ENCODE measurements around the gene LRRC4C.
"Not testable (repeated sequence)": the region's sequence is repeated elsewhere in the genome, so short reads cannot be mapped to it uniquely, and the experiment has no call there.

LRRC4C gene

DNA sequence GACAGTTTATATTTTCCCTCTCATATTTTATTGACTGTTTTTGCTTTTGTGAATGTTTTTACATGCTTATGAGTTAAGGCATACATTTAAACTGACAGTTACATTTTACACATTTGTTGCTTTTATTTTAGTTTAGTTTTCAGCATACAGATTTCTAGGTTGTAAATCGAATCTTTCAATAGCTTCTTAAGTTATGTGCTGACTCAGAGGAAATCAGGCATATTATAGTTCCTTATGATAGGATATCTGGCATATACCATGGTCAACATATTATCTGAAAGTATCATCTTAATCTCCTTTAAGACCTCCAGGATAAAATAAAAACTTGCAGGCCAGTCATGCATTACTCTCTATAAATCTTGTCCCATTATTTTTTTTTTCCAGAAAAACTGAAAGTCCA, 916.6 kb downstream of the LRRC4C start:
- H3K9me3 ChIP-seq (ENCODE audit: insufficient read depth, low read length, severe bottlenecking) = no peaks in the 10 kb centered on the region
- H3K27ac ChIP-seq (ENCODE audit: low read length) = no peak overlapping the region
- H3K79me2 ChIP-seq (ENCODE audit: insufficient read depth, low read length) = no peaks in the 10 kb centered on the region
- no peaks in the 10 kb centered on the region for H3K36me3 ChIP-seq (ENCODE audit: insufficient read depth, low read length)
- no peak overlapping the region for H2AFZ ChIP-seq (ENCODE audit: low read depth, low read length)
- no peak overlapping the region for H3K4me3 ChIP-seq (ENCODE audit: low read depth in 1 of 2, low read length in 2 of 2)
- no peaks in the 10 kb centered on the region for H3K27me3 ChIP-seq (ENCODE audit: insufficient read depth, low read length, poor library complexity)
- no peak overlapping the region for H3K4me2 ChIP-seq (ENCODE audit: insufficient read depth, low read length)
- ATAC-seq (ENCODE audit: insufficient read depth, low read depth) (no peak), DNase-seq (no peak)
- no peak for TF ChIP-seq CTCF (IDR thresholded peaks at IDR 0.05; ENCODE audit: borderline replicate concordance, extremely low read depth, low read length, poor library complexity, severe bottlenecking)
- TF ChIP-seq EZH2 (IDR thresholded peaks at IDR 0.05; ENCODE audit: borderline replicate concordance, low read depth, low read length, severe bottlenecking) = no peak
- no peaks in the 10 kb centered on the region for H4K20me1 ChIP-seq (ENCODE audit: insufficient read depth, low read length)
- no peaks in the 10 kb centered on the region for H3K4me1 ChIP-seq (ENCODE audit: insufficient read depth, low read length)
- no peak overlapping the region for H3K9ac ChIP-seq (ENCODE audit: low read depth, low read length)

DNA sequence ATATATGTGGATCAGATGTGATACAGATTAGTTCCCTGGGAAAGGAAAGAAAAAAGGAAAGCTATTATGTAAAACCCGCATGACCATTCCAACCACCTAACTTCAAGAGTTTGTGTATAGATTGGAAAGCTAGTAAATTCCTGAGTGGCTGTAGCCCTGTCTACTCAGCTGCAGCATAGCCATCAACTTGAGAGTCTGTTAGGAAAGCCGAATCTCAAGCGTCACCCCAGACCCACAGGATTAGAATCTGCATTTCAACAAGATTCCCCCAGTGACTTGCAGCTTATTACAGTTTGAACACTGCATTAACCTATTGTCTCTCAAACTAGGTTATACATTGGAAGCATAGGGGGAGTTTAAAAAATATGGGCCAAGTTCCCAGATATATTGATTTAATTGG, 921.7 kb downstream of the LRRC4C start:
- no peaks in the 10 kb centered on the region for H3K27me3 ChIP-seq (ENCODE audit: insufficient read depth, low read length, poor library complexity)
- H3K9ac ChIP-seq (ENCODE audit: low read depth, low read length) = no peak overlapping the region
- H3K36me3 ChIP-seq (ENCODE audit: insufficient read depth, low read length) = no peaks in the 10 kb centered on the region
- H4K20me1 ChIP-seq (ENCODE audit: insufficient read depth, low read length) = no peaks in the 10 kb centered on the region
- no peak overlapping the region for H3K4me2 ChIP-seq (ENCODE audit: insufficient read depth, low read length)
- H3K4me3 ChIP-seq (ENCODE audit: low read depth in 1 of 2, low read length in 2 of 2) = no peak overlapping the region
- no peak overlapping the region for H2AFZ ChIP-seq (ENCODE audit: low read depth, low read length)
- H3K79me2 ChIP-seq (ENCODE audit: insufficient read depth, low read length) = no peaks in the 10 kb centered on the region
- no peaks in the 10 kb centered on the region for H3K9me3 ChIP-seq (ENCODE audit: insufficient read depth, low read length, severe bottlenecking)
- no peak for DNase-seq
- H3K4me1 ChIP-seq (ENCODE audit: insufficient read depth, low read length) = no peaks in the 10 kb centered on the region
- no peak for TF ChIP-seq CTCF (IDR thresholded peaks at IDR 0.05; ENCODE audit: borderline replicate concordance, extremely low read depth, low read length, poor library complexity, severe bottlenecking)
- no peak for TF ChIP-seq EZH2 (IDR thresholded peaks at IDR 0.05; ENCODE audit: borderline replicate concordance, low read depth, low read length, severe bottlenecking)
- no peak overlapping the region for H3K27ac ChIP-seq (ENCODE audit: low read length)
- no peak for ATAC-seq (ENCODE audit: insufficient read depth, low read depth)

DNA sequence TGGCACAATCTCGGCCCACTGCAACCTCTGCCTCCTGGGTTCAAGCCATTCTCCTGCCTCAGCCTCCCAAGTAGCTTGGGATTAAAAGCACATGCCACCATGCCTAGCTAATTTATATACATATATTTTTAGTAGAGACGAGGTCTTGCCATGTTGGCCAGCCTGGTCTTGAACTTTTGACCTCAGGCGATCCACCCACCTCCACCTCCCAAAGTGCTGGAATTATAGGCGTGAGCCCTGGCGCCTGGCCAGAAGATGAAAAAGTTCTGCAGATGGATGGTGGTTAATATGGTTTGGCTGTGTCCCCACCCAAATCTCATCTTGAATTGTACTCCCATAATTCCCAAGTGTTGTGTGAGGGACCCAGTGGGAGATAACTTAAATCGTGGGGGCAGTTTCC, 937.4 kb downstream of the LRRC4C start:
- not testable (repeated sequence) for H3K9ac ChIP-seq (ENCODE audit: low read depth, low read length); H3K79me2 ChIP-seq (ENCODE audit: insufficient read depth, low read length); DNase-seq; H3K4me3 ChIP-seq (ENCODE audit: low read depth in 1 of 2, low read length in 2 of 2); H3K4me1 ChIP-seq (ENCODE audit: insufficient read depth, low read length); H3K4me2 ChIP-seq (ENCODE audit: insufficient read depth, low read length); H3K27me3 ChIP-seq (ENCODE audit: insufficient read depth, low read length, poor library complexity); H2AFZ ChIP-seq (ENCODE audit: low read depth, low read length); H4K20me1 ChIP-seq (ENCODE audit: insufficient read depth, low read length); H3K36me3 ChIP-seq (ENCODE audit: insufficient read depth, low read length); ATAC-seq (ENCODE audit: insufficient read depth, low read depth); H3K9me3 ChIP-seq (ENCODE audit: insufficient read depth, low read length, severe bottlenecking); H3K27ac ChIP-seq (ENCODE audit: low read length)

GRCh38 chr11:40517122-40517521, 942.3 kb downstream of the LRRC4C start:
- DNase-seq = no peak
- Histone ChIP-seq H3K9me3 (ENCODE audit: insufficient read depth, low read length, severe bottlenecking) (no peaks in the 10 kb centered on the region), H3K4me3 (ENCODE audit: low read depth in 1 of 2, low read length in 2 of 2) (no peak overlapping the region), H3K9ac (ENCODE audit: low read depth, low read length) (no peak overlapping the region), H4K20me1 (ENCODE audit: insufficient read depth, low read length) (no peaks in the 10 kb centered on the region), H3K27me3 (ENCODE audit: insufficient read depth, low read length, poor library complexity) (no peaks in the 10 kb centered on the region), H3K36me3 (ENCODE audit: insufficient read depth, low read length) (no peaks in the 10 kb centered on the region), H3K4me2 (ENCODE audit: insufficient read depth, low read length) (no peak overlapping the region), H3K27ac (ENCODE audit: low read length) (no peak overlapping the region), H3K4me1 (ENCODE audit: insufficient read depth, low read length) (no peaks in the 10 kb centered on the region), H3K79me2 (ENCODE audit: insufficient read depth, low read length) (no peaks in the 10 kb centered on the region), H2AFZ (ENCODE audit: low read depth, low read length) (no peak overlapping the region)
- TF ChIP-seq EZH2 (IDR thresholded peaks at IDR 0.05; ENCODE audit: borderline replicate concordance, low read depth, low read length, severe bottlenecking) (no peak), CTCF (IDR thresholded peaks at IDR 0.05; ENCODE audit: borderline replicate concordance, extremely low read depth, low read length, poor library complexity, severe bottlenecking) (no peak)
- ATAC-seq (ENCODE audit: insufficient read depth, low read depth) = no peak
